Measurements from ENCODE around the gene PIP5K1C. TPM values are rescaled to one million over a fixed set of nuclear protein-coding genes. Genes with fewer than 3 reads are reported as not detected.

The PIP5K1C gene
- total RNA-seq, 1 experiment from 2014 or later = 24.5 TPM

DNA sequence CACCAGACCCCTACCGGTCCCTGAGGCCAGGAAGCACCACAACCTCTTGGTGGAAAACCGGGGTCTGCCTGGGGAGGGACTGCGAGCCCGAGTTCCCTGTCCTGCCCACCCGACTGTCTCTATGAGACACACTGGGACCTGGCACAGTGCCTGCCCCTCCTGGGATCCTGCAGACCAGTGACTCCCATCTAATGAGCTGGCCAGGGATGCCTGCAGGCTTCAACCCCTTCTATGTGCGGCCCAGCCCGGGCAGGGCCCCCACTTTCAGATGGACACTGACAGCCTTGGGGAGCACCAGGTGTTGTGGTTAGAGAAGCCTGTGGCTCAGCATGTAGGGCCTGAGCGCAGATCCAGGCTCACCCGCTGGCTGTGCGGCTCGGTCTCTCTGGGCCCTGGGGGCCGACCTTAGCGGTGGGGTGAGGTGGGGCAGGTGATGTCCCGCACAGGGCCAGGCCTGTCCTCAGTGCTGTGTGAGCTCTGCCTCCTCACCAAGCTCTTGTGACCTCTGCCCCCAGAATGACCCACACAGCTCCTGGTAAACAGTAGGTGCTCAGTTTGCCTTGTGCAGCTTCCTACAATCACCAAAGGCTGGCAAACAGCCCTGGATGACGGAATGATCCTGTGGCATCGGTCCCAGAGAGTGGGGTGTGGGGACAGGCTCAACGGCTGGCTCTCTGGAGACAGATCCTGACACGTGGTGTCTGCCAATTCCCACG lies 55.8 kb downstream of the PIP5K1C start:
- no peak overlapping the region for H3K4me3 ChIP-seq (ENCODE audit: low read depth, low read length)
- no peaks in the 10 kb centered on the region for H3K9me3 ChIP-seq
- ChIA-PET POLR2A (no interaction called here), CTCF (no interaction called here)
- no peaks in the 10 kb centered on the region for H3K9me3 Mint-ChIP-seq (ENCODE audit: unreplicated experiment)
- BruUV-seq (replicated peaks) = no TSS peak
- H3K27me3 ChIP-seq (replicated peaks; ENCODE audit: control insufficient read depth, insufficient read depth, low read length) = no peaks in the 10 kb centered on the region
- H3K36me3 Mint-ChIP-seq (ENCODE audit: insufficient read depth, unreplicated experiment) = peaks cover 11% of the 10 kb centered on the region
- H3K36me3 ChIP-seq (ENCODE audit: control insufficient read depth, insufficient read depth, low read length) = no peaks in the 10 kb centered on the region
- no peaks in the 10 kb centered on the region for H3K4me1 ChIP-seq
- H3K4me1 Mint-ChIP-seq (ENCODE audit: low read depth, unreplicated experiment) = no peaks in the 10 kb centered on the region
- H3K27me3 Mint-ChIP-seq (ENCODE audit: insufficient read depth, unreplicated experiment) = no peaks in the 10 kb centered on the region
- TF ChIP-seq, protein P1, sequence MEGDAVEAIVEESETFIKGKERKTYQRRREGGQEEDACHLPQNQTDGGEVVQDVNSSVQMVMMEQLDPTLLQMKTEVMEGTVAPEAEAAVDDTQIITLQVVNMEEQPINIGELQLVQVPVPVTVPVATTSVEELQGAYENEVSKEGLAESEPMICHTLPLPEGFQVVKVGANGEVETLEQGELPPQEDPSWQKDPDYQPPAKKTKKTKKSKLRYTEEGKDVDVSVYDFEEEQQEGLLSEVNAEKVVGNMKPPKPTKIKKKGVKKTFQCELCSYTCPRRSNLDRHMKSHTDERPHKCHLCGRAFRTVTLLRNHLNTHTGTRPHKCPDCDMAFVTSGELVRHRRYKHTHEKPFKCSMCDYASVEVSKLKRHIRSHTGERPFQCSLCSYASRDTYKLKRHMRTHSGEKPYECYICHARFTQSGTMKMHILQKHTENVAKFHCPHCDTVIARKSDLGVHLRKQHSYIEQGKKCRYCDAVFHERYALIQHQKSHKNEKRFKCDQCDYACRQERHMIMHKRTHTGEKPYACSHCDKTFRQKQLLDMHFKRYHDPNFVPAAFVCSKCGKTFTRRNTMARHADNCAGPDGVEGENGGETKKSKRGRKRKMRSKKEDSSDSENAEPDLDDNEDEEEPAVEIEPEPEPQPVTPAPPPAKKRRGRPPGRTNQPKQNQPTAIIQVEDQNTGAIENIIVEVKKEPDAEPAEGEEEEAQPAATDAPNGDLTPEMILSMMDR (IDR thresholded peaks at IDR 0.05; ENCODE audit: insufficient read depth in 1 of 2, low read depth in 1 of 2, low read length in 1 of 2, severe bottlenecking in 1 of 2, unreplicated experiment in 1 of 2) = no peak
- H3K27ac Mint-ChIP-seq (ENCODE audit: unreplicated experiment) = no peak overlapping the region
- no peak for DNase-seq
- H3K4me3 Mint-ChIP-seq (ENCODE audit: unreplicated experiment) = no peak overlapping the region
- intact Hi-C loops (cut with micrococcal nuclease; ENCODE audit: unreplicated experiment) = no loop called here

DNA sequence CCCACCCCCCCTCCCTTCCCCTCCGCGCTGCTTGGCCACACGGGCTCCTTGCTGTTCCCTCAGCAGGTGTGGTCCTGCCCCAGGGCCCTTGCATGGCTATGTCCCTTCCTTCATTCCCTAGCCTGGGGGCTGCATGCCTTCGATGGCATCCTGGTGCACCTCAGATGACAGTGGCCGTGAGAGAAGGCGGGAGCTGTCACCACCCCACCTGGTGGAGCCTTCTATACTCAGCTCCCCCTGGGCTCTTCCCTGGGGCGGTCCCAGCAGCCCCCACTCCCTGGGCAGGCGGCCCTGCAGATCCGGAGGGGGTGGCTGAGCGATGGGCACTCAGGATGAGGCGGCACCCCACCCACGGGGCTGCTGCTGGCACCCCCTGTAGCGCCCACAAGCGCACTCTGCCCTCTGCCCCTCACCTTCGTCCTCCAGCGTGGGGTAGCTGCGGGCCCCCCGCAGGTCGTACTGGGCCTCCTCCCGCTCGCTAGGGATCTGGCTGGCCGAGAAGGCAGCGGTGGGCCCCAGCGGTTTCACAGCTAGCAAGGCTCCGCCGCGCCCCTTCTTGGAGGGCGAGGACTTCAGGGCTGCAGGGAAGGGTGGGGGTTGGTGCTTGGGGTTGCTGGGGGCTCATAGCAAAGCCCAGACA lies 56.5 kb downstream of the PIP5K1C start:
- H3K27me3 ChIP-seq (replicated peaks; ENCODE audit: control insufficient read depth, insufficient read depth, low read length) = no peaks in the 10 kb centered on the region
- DNase-seq = no peak
- no peaks in the 10 kb centered on the region for H3K36me3 ChIP-seq (ENCODE audit: control insufficient read depth, insufficient read depth, low read length)
- no peak overlapping the region for H3K27ac Mint-ChIP-seq (ENCODE audit: unreplicated experiment)
- no peak overlapping the region for H3K4me3 ChIP-seq (ENCODE audit: low read depth, low read length)
- no peak overlapping the region for H3K4me3 Mint-ChIP-seq (ENCODE audit: unreplicated experiment)
- no TSS peak for BruUV-seq (replicated peaks)
- intact Hi-C loops (cut with micrococcal nuclease; ENCODE audit: unreplicated experiment) = no loop called here
- H3K36me3 Mint-ChIP-seq (ENCODE audit: insufficient read depth, unreplicated experiment) = peaks cover 12% of the 10 kb centered on the region
- H3K4me1 ChIP-seq = no peaks in the 10 kb centered on the region
- H3K9me3 Mint-ChIP-seq (ENCODE audit: unreplicated experiment) = no peaks in the 10 kb centered on the region
- H3K4me1 Mint-ChIP-seq (ENCODE audit: low read depth, unreplicated experiment) = no peaks in the 10 kb centered on the region
- H3K27me3 Mint-ChIP-seq (ENCODE audit: insufficient read depth, unreplicated experiment) = no peaks in the 10 kb centered on the region
- ChIA-PET CTCF (no interaction called here), POLR2A (no interaction called here)
- TF ChIP-seq, protein P1 (IDR thresholded peaks at IDR 0.05; ENCODE audit: insufficient read depth in 1 of 2, low read depth in 1 of 2, low read length in 1 of 2, severe bottlenecking in 1 of 2, unreplicated experiment in 1 of 2) = no peak
- no peaks in the 10 kb centered on the region for H3K9me3 ChIP-seq

DNA sequence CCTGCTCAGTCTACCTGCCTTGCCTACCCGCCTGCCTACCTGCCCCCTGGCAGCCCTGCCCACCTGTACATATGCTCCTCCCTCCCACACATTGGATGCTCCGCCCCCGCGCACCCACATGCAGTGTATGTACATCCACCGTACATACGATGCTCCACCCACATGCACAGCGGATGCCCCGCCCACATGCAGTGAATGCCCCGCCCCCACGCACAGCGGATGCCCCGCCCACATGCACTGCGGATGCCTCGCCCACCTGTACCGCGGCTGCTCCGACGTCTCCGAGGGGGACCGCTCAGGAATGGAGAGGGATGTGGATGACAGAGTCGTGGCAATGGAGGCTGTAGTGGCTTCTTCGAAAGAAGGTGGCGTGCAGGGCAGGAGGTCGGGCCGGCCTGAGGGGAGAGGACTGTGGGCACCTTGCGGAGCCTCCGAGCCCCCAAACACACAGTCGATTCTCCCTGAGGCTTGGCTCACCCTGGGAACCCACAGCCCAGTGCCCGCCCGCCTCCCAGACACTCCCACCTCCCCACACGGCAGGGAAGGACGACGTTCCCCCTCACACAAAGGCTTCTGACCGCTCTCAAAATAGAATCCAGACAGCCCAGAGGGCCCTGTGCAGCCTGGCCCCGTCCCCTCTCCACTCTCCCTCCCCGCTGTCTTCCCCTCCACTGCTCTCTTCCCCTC lies 57.1 kb downstream of the PIP5K1C start:
- peaks cover 17% of the 10 kb centered on the region for H3K36me3 Mint-ChIP-seq (ENCODE audit: insufficient read depth, unreplicated experiment)
- no peak overlapping the region for H3K27ac Mint-ChIP-seq (ENCODE audit: unreplicated experiment)
- no peak overlapping the region for H3K4me3 ChIP-seq (ENCODE audit: low read depth, low read length)
- H3K27me3 Mint-ChIP-seq (ENCODE audit: insufficient read depth, unreplicated experiment) = no peaks in the 10 kb centered on the region
- BruUV-seq (replicated peaks) = no TSS peak
- no peaks in the 10 kb centered on the region for H3K4me1 ChIP-seq
- intact Hi-C loops (cut with micrococcal nuclease; ENCODE audit: unreplicated experiment) = no loop called here
- ChIA-PET POLR2A (no interaction called here), CTCF (no interaction called here)
- H3K4me1 Mint-ChIP-seq (ENCODE audit: low read depth, unreplicated experiment) = no peaks in the 10 kb centered on the region
- H3K9me3 Mint-ChIP-seq (ENCODE audit: unreplicated experiment) = no peaks in the 10 kb centered on the region
- no peaks in the 10 kb centered on the region for H3K36me3 ChIP-seq (ENCODE audit: control insufficient read depth, insufficient read depth, low read length)
- no peak overlapping the region for H3K4me3 Mint-ChIP-seq (ENCODE audit: unreplicated experiment)
- H3K9me3 ChIP-seq = no peaks in the 10 kb centered on the region
- no peaks in the 10 kb centered on the region for H3K27me3 ChIP-seq (replicated peaks; ENCODE audit: control insufficient read depth, insufficient read depth, low read length)
- TF ChIP-seq, protein P1 (IDR thresholded peaks at IDR 0.05; ENCODE audit: insufficient read depth in 1 of 2, low read depth in 1 of 2, low read length in 1 of 2, severe bottlenecking in 1 of 2, unreplicated experiment in 1 of 2) = no peak
- peak; percentile 48 to 49 for DNase-seq
